ENCODE measurements around the gene RNASE2.
"Not testable (repeated sequence)": the region's sequence is repeated elsewhere in the genome, so short reads cannot be mapped to it uniquely, and the experiment has no call there.

- not testable (repeated sequence) for TF ChIP-seq CTCF (IDR thresholded peaks at IDR 0.05; ENCODE audit: borderline replicate concordance, extremely low read depth, low read length, poor library complexity, severe bottlenecking); EZH2 (IDR thresholded peaks at IDR 0.05; ENCODE audit: borderline replicate concordance, low read depth, low read length, severe bottlenecking)
Measured at GRCh38 chr14:20910822-20911221, 44.5 kb upstream of the RNASE2 start.
